ENCODE data around the gene UBE2I. TPM values are rescaled to one million over a fixed set of nuclear protein-coding genes. Genes with fewer than 3 reads are reported as not detected.

The UBE2I gene
- total RNA-seq, 1 experiment from 2014 or later = 290 TPM

DNA sequence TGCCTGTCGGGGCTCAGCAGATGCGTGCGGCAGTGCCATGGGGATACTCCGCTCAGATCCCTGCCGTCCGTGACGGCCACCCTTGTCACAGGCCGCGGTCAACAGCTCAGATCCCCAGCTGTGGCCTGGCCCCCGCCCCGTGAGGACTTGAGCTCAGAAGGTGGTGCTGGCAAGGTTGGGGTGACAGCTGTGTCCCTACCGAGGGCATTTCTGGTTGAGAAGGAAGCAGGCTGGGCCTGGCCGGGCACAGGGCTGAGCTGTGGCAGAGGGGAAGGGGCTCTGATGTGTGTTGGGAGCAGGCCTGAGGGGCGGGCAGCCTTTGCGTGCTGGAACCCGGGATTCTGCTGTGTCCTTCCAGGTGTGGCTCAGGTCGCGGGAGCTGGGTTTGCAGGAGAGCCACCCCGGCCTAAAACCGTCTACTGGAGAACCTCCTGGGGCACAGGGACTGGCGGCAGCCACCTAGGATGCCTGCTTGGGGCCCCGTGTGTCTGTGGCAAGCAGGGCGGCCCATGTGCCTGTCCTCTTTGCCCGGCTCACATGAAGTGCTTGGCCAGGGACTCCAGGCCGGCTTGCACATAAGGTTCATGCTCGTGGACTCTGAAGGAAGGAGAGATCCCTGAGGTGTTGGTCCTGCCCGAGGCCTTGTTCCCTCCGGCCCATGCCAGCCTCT, 5.1 kb downstream of the UBE2I start:
- Histone ChIP-seq H3K79me1 (ENCODE audit: insufficient read depth, low read depth, low read length, poor library complexity, severe bottlenecking) (peaks cover 9% of the 10 kb centered on the region), H4K20me1 (ENCODE audit: control insufficient read depth, insufficient read depth, insufficient read length) (peaks cover 5% of the 10 kb centered on the region), H4K91ac (ENCODE audit: insufficient read length, low read depth, low read length) (no peak overlapping the region), H2AK5ac (ENCODE audit: insufficient read length, low read length) (no peak overlapping the region), H3K4me1 (ENCODE audit: insufficient read depth, low read length) (no peaks in the 10 kb centered on the region; the same call in 1 of the 2 replicates), H3K23me2 (ENCODE audit: insufficient read length, low read depth, low read length, poor library complexity, severe bottlenecking) (peaks cover 10% of the 10 kb centered on the region), H3K23ac (ENCODE audit: insufficient read length, low read depth, low read length) (no peak overlapping the region), H3K79me2 (ENCODE audit: insufficient read depth, low read length) (peaks cover 48% of the 10 kb centered on the region), H3K4me2 (ENCODE audit: insufficient read depth, insufficient read length, low read length) (no peak overlapping the region), H3T11ph (ENCODE audit: low read length) (no peak overlapping the region), H3K14ac (ENCODE audit: insufficient read depth, low read length) (no peak overlapping the region; the same call in 1 of the 2 replicates), H2BK20ac (ENCODE audit: low read depth, low read length, poor library complexity, severe bottlenecking) (no peak overlapping the region), H3K4ac (ENCODE audit: low read depth, low read length) (no peak overlapping the region), H4K5ac (ENCODE audit: insufficient read length, low read depth, low read length) (no peak overlapping the region), H2AFZ (ENCODE audit: low read length) (no peak overlapping the region), H3K9ac (ENCODE audit: extremely low read depth, insufficient read length, low read length) (no peak overlapping the region), H3K9me3 (ENCODE audit: control insufficient read depth, low read depth, low read length) (no peaks in the 10 kb centered on the region), H2BK12ac (ENCODE audit: insufficient read length, low read depth, low read length) (no peak overlapping the region), H2BK15ac (ENCODE audit: low read depth, low read length) (no peak overlapping the region), H3K27me3 (ENCODE audit: insufficient read depth, low read length) (no peaks in the 10 kb centered on the region), H3K56ac (ENCODE audit: insufficient read length, low read depth, low read length) (no peak overlapping the region), H3K18ac (ENCODE audit: insufficient read length, low read depth, low read length) (no peak overlapping the region), H4K8ac (replicated peaks; ENCODE audit: insufficient read length, low read depth, low read length) (no peak overlapping the region), H2BK120ac (ENCODE audit: low read depth, low read length, poor library complexity, severe bottlenecking) (no peak overlapping the region), H3K27ac (ENCODE audit: insufficient read length, low read depth, low read length) (no peak overlapping the region), H2BK5ac (ENCODE audit: insufficient read length, low read length) (no peak overlapping the region)
- peaks cover 4 to 6% of the 10 kb centered on the region in 2 experiments for H3K9me3 Mint-ChIP-seq
- H3K36me3 Mint-ChIP-seq (ENCODE audit: insufficient read depth in 1 of 3, low read depth in 3 of 3) = peaks cover 55 to 76% (median 71%) of the 10 kb centered on the region in 3 experiments
- no peak overlapping the region for H3K27ac Mint-ChIP-seq
- WGBS (ENCODE audit: extremely low coverage, insufficient read length, low lambda C conversion rate) = no CpG with 5 or more reads among the region's 28 CpGs
- peaks cover 13 to 20% of the 10 kb centered on the region in 2 experiments for H3K4me1 Mint-ChIP-seq
- TF ChIP-seq, protein P1, sequence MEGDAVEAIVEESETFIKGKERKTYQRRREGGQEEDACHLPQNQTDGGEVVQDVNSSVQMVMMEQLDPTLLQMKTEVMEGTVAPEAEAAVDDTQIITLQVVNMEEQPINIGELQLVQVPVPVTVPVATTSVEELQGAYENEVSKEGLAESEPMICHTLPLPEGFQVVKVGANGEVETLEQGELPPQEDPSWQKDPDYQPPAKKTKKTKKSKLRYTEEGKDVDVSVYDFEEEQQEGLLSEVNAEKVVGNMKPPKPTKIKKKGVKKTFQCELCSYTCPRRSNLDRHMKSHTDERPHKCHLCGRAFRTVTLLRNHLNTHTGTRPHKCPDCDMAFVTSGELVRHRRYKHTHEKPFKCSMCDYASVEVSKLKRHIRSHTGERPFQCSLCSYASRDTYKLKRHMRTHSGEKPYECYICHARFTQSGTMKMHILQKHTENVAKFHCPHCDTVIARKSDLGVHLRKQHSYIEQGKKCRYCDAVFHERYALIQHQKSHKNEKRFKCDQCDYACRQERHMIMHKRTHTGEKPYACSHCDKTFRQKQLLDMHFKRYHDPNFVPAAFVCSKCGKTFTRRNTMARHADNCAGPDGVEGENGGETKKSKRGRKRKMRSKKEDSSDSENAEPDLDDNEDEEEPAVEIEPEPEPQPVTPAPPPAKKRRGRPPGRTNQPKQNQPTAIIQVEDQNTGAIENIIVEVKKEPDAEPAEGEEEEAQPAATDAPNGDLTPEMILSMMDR (conservative IDR thresholded peaks at IDR 0.05) = no peak
- H3K27me3 Mint-ChIP-seq (ENCODE audit: low read depth) = no peaks in the 10 kb centered on the region
- no peak overlapping the region for H3K4me3 Mint-ChIP-seq
- DNase-seq = no peak

Data from H9 (cell line).